ENCODE measurements around the gene SMAD2. TPM values are rescaled to one million over a fixed set of nuclear protein-coding genes. Genes with fewer than 3 reads are reported as not detected.

The SMAD2 gene
- total and polyA plus RNA-seq, 2 of the 8 experiments (the other 6 are each of a cell fraction or from before 2014, with no cell fraction given): 28.4 to 124 TPM

- DNase-seq (ENCODE audit: low read depth in 1 of 2, low spot score in 2 of 2) (no peak), FAIRE-seq (no peak)
- Histone ChIP-seq H3K4ac (replicated peaks; ENCODE audit: insufficient read length, low read depth, low read length) (no peak overlapping the region), H3K27me3 (replicated peaks in 1 of 4; ENCODE audit: control insufficient read depth in 3 of 4, extremely low read depth in 1 of 4, insufficient read depth in 3 of 4, low read length in 3 of 4) (no peaks in the 10 kb centered on the region), H4K91ac (replicated peaks; ENCODE audit: insufficient read length, low read length) (no peak overlapping the region), H3K14ac (ENCODE audit: insufficient read length) (no peak overlapping the region), H2BK15ac (ENCODE audit: low read length) (no peak overlapping the region), H3K56ac (replicated peaks; ENCODE audit: insufficient read length, low read depth, low read length) (no peak overlapping the region), H2BK120ac (replicated peaks; ENCODE audit: low read depth, low read length) (no peak overlapping the region), H3K18ac (ENCODE audit: extremely low read depth, low read length) (no peak overlapping the region), H2BK12ac (ENCODE audit: low read depth, low read length) (no peak overlapping the region), H3K36me3 (ENCODE audit: control insufficient read depth in 2 of 4, insufficient read depth in 4 of 4, low read length in 3 of 4) (peaks cover 0 to 27% (median 8%) of the 10 kb centered on the region in 4 experiments; a peak in 5 of 8 replicates), H3K23me2 (ENCODE audit: low read depth, low read length) (no peaks in the 10 kb centered on the region), H3K27ac (ENCODE audit: low read depth, low read length) (no peak overlapping the region), H3K4me1 (replicated peaks in 1 of 4; ENCODE audit: control insufficient read depth in 3 of 4, insufficient read depth in 4 of 4, low read length in 3 of 4) (peaks cover 0 to 7% (median 1%) of the 10 kb centered on the region in 4 experiments; a peak in 2 of 7 replicates), H3K9ac (replicated peaks in 1 of 4; ENCODE audit: extremely low read depth in 1 of 4, low read depth in 3 of 4, low read length in 3 of 4) (no peak overlapping the region), H2BK5ac (ENCODE audit: low read depth, low read length) (no peak overlapping the region), H4K20me1 (replicated peaks in 1 of 2; ENCODE audit: control insufficient read depth in 1 of 2, insufficient read depth in 2 of 2, low read length in 2 of 2) (peaks cover 0 to 6% of the 10 kb centered on the region in 2 experiments), H3K4me3 (ENCODE audit: extremely low read depth in 1 of 4, insufficient read depth in 2 of 4, low read depth in 3 of 4, low read length in 4 of 4) (no peak overlapping the region), H3K9me3 (ENCODE audit: insufficient read depth in 2 of 2, low read depth in 1 of 2, low read length in 1 of 2) (no peaks in the 10 kb centered on the region), H3K23ac (ENCODE audit: insufficient read length) (no peak overlapping the region), H2AK5ac (ENCODE audit: low read depth, low read length) (no peak overlapping the region), H2BK20ac (ENCODE audit: low read length) (no peak overlapping the region), H4K5ac (ENCODE audit: insufficient read length, low read depth, low read length) (no peak overlapping the region), H3K4me2 (ENCODE audit: insufficient read depth in 1 of 2, low read depth in 2 of 2, low read length in 2 of 2) (no peak overlapping the region), H4K8ac (ENCODE audit: extremely low read depth, insufficient read depth, low read length) (no peak overlapping the region), H2AFZ (ENCODE audit: low read length) (no peak overlapping the region), H3K79me2 (ENCODE audit: control insufficient read depth in 1 of 2, insufficient read depth in 2 of 2, low read length in 2 of 2) (peaks cover 4 to 88% of the 10 kb centered on the region in 2 experiments; a peak in 2 of 4 replicates), H3K79me1 (ENCODE audit: low read depth, low read length) (no peaks in the 10 kb centered on the region; the same call in 1 of the 2 replicates)
- CTCF ChIA-PET (ENCODE audit: partially characterized antibody): interaction anchor here (1.9 kb wide), 1 partner anchor 104 kb away, joined by 10 read pairs; no protein-coding TSS in a partner anchor
- POLR2A ChIA-PET (ENCODE audit: partially characterized antibody): interaction anchor here (1.0 to 2.0 kb wide), 3 partner anchors 8 to 37 kb away, joined by 4 to 7 read pairs (median 5); partner anchors contain the start of gene SMAD2
- 83% methylated on average over 5 of the region's 5 CpGs; no CpG with 5 or more reads in 1 of the 2 experiments for WGBS, 2 experiments (ENCODE audit: extremely low coverage in 1 of 2, insufficient coverage in 1 of 2, insufficient read length in 1 of 2, insufficient replicate concordance in 2 of 2, low coverage in 1 of 2, low lambda C conversion rate in 2 of 2, missing lambda C conversion rate in 1 of 2)
These were observed 37.4 kb downstream of the SMAD2 start for GRCh38 chr18:47893047-47893446.
